Epithelial cell of proximal tubule (primary cell): ENCODE results near the gene MED28. TPM values are rescaled to one million over a fixed set of nuclear protein-coding genes. Genes with fewer than 3 reads are reported as not detected.
A peak's percentile ranks its signal among the peaks of the same experiment; 100 is the strongest.

Experiments used
- DNase-seq: peaks from one replicate; pipeline ENCODE4 v3.0.0-alpha.2; 2011; ENCODE audit warnings: low read depth
- H3K4me3 ChIP-seq: 2 replicates; pipeline ENCODE4 v1.5.1; 2011; ENCODE audit warnings: low read depth, mild to moderate bottlenecking, low read length
- total RNA-seq: library from RNA; depleted of rRNA; stranded (reverse); fragments of >200 nt; gene quantifications from 2 replicates; pipeline ENCODE4 v1.2.3, GENCODE V29; 2015
- TF ChIP-seq, protein P1 (sequence below): conservative IDR thresholded peaks from 2 replicates; pipeline ENCODE4 v1.5.1; 2012; ENCODE audit warnings: low read depth, mild to moderate bottlenecking, low read length

MED28 gene
- total RNA-seq, 1 donor from 2014 or later: 6.9 TPM

- TF ChIP-seq, protein P1, sequence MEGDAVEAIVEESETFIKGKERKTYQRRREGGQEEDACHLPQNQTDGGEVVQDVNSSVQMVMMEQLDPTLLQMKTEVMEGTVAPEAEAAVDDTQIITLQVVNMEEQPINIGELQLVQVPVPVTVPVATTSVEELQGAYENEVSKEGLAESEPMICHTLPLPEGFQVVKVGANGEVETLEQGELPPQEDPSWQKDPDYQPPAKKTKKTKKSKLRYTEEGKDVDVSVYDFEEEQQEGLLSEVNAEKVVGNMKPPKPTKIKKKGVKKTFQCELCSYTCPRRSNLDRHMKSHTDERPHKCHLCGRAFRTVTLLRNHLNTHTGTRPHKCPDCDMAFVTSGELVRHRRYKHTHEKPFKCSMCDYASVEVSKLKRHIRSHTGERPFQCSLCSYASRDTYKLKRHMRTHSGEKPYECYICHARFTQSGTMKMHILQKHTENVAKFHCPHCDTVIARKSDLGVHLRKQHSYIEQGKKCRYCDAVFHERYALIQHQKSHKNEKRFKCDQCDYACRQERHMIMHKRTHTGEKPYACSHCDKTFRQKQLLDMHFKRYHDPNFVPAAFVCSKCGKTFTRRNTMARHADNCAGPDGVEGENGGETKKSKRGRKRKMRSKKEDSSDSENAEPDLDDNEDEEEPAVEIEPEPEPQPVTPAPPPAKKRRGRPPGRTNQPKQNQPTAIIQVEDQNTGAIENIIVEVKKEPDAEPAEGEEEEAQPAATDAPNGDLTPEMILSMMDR: no peak
- peak overlapping the region; percentile 94 for H3K4me3 ChIP-seq
- no peak for DNase-seq
These were observed 36.6 kb upstream of the MED28 start for GRCh38 chr4:17577665-17578481.

GRCh38 chr4:17578482-17578891 is 36.0 kb upstream of the MED28 start:
- H3K4me3 ChIP-seq: peak overlapping the region; percentile 94
- DNase-seq: no peak
- TF ChIP-seq, protein P1: no peak

- DNase-seq: no peak
- TF ChIP-seq, protein P1: no peak
- no peak overlapping the region for H3K4me3 ChIP-seq
These were observed 33.5 kb upstream of the MED28 start for GRCh38 chr4:17580969-17581368.

- TF ChIP-seq, protein P1: no peak
- DNase-seq: no peak
- no peak overlapping the region for H3K4me3 ChIP-seq
These were observed 31.2 kb upstream of the MED28 start for GRCh38 chr4:17583276-17583675.

GRCh38 chr4:17583941-17584340 is 30.5 kb upstream of the MED28 start:
- DNase-seq: no peak

GRCh38 chr4:17584521-17585213 is 29.8 kb upstream of the MED28 start:
- TF ChIP-seq, protein P1: no peak
- H3K4me3 ChIP-seq: no peak overlapping the region
- DNase-seq: no peak

More at GRCh38 chr4:17583941-17584340, 30.5 kb upstream of the MED28 start:
- TF ChIP-seq, protein P1: no peak
- H3K4me3 ChIP-seq: no peak overlapping the region
